Large intestine (tissue), 3 donors: ENCODE data around the gene CLASP2. TPM values are rescaled to one million over a fixed set of nuclear protein-coding genes. Genes with fewer than 3 reads are reported as not detected.
"Not testable (repeated sequence)": the region's sequence is repeated elsewhere in the genome, so short reads cannot be mapped to it uniquely, and the experiment has no call there.

Experiments
- DNase-seq, 2 donors: peaks; one replicate each; pipeline versions ENCODE4 v3.0.0 to v3.0.0-alpha.2; 2013
- H3K27ac ChIP-seq: one replicate; pipeline ENCODE4 v1.5.1; 2013; ENCODE audit warnings: low read length
- H3K27me3 ChIP-seq: 2 replicates; pipeline ENCODE4 v1.6.1; 2013; ENCODE audit warnings: low read length; ENCODE audit not compliant: control insufficient read depth, insufficient read depth
- H3K36me3 ChIP-seq: 2 replicates; pipeline ENCODE4 v1.6.1; 2013; ENCODE audit warnings: low read length; ENCODE audit not compliant: control insufficient read depth, insufficient read depth
- H3K4me1 ChIP-seq: one replicate; pipeline ENCODE4 v1.6.1; 2013; ENCODE audit warnings: low read length; ENCODE audit not compliant: control insufficient read depth, insufficient read depth
- H3K4me3 ChIP-seq: one replicate; pipeline ENCODE4 v1.5.1; 2013; ENCODE audit warnings: low read length
- H3K9me3 ChIP-seq: one replicate; pipeline ENCODE4 v1.6.1; 2013; ENCODE audit warnings: mild to moderate bottlenecking, low read depth, low read length, moderate library complexity; ENCODE audit not compliant: control insufficient read depth
- WGBS: methylation state at CpG from one replicate; pipeline ENCODE4 v1.1.5; 2013; ENCODE audit warnings: low lambda C conversion rate; ENCODE audit not compliant: insufficient coverage; 5-methylcytosine and 5-hydroxymethylcytosine counted together
- polyA plus RNA-seq: library from polyadenylated mRNA; unstranded; fragments of 120-200 nt; gene quantifications from one replicate; pipeline ENCODE4 v1.2.1, GENCODE V29; 2013

Gene CLASP2
- polyA plus RNA-seq, 1 donor, result 56.2 TPM

- no peak overlapping the region for H3K4me3 ChIP-seq
- no peak overlapping the region for H3K27ac ChIP-seq
- H3K27me3 ChIP-seq, result no peaks in the 10 kb centered on the region
- H3K36me3 ChIP-seq, result no peaks in the 10 kb centered on the region
- no peak for DNase-seq
- no CpG with 5 or more reads among the region's 2 CpGs for WGBS
- H3K4me1 ChIP-seq, result no peaks in the 10 kb centered on the region
- no peaks in the 10 kb centered on the region for H3K9me3 ChIP-seq
Measured at GRCh38 chr3:33474896-33475295, 243.2 kb downstream of the CLASP2 start.

DNA sequence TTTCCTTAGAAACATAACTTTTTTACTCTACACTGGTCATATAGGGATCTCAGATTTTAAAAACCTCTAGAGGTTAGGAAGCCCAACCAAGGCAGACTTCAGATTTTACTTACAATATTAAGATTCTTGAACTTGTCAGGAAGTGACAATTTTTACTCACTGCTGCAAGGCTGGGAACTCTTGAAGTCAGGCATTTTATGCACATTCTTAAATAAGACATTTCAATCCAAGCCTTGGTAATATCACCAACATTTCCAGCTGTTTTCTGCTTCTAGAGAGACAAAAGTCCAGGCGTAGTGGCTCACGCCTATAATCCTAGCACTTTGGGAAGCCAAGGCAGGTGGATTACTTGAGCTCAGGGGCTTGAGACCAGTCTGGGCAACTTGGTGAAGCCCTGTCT lies 244.2 kb downstream of the CLASP2 start:
- no peak overlapping the region for H3K27ac ChIP-seq

DNA sequence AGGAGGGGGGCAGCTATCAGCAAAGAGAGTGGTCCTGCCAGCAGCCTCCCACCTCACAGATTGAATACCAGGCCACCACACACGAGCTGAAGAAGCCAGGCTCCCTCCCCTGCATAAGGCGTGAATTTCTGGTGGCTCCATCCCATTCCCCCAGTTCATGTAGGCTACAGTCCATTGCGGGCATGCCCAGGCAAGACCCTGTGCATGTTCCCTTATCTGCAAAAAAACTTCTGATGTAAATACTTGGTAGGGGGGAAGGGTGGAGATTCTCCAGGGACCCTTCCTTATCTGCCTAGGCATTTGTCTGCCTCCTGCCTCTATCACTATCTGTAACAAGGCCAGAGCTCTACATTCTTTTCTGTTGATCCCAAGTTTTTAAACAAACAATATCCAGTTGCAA lies 250.3 kb downstream of the CLASP2 start:
- no peak for DNase-seq
- WGBS, result no CpG with 5 or more reads among the region's 3 CpGs
- Histone ChIP-seq H3K36me3 (no peaks in the 10 kb centered on the region), H3K27ac (no peak overlapping the region), H3K4me1 (no peaks in the 10 kb centered on the region), H3K9me3 (no peaks in the 10 kb centered on the region), H3K27me3 (no peaks in the 10 kb centered on the region), H3K4me3 (no peak overlapping the region)

More for the DNA sequence above, 244.2 kb downstream of the CLASP2 start:
- DNase-seq, result no peak
- no peaks in the 10 kb centered on the region for H3K9me3 ChIP-seq
- no peaks in the 10 kb centered on the region for H3K36me3 ChIP-seq
- no peaks in the 10 kb centered on the region for H3K4me1 ChIP-seq
- WGBS, result no CpG with 5 or more reads among the region's 2 CpGs
- no peak overlapping the region for H3K4me3 ChIP-seq
- no peaks in the 10 kb centered on the region for H3K27me3 ChIP-seq

GRCh38 chr3:33461097-33461496 lies 257.0 kb downstream of the CLASP2 start:
- no peaks in the 10 kb centered on the region for H3K27me3 ChIP-seq
- 80% methylated on average over 2 of the region's 2 CpGs for WGBS
- no peak for DNase-seq
- H3K4me1 ChIP-seq, result no peaks in the 10 kb centered on the region
- H3K36me3 ChIP-seq, result no peaks in the 10 kb centered on the region
- no peaks in the 10 kb centered on the region for H3K9me3 ChIP-seq
- no peak overlapping the region for H3K27ac ChIP-seq
- H3K4me3 ChIP-seq, result no peak overlapping the region

- not testable (repeated sequence) for H3K36me3 ChIP-seq, H3K4me3 ChIP-seq, H3K27me3 ChIP-seq, H3K9me3 ChIP-seq, H3K27ac ChIP-seq, H3K4me1 ChIP-seq, DNase-seq
- WGBS, result 100% methylated on average over 1 of the region's 4 CpGs
Measured at GRCh38 chr3:33459577-33459976, 258.5 kb downstream of the CLASP2 start.

DNA sequence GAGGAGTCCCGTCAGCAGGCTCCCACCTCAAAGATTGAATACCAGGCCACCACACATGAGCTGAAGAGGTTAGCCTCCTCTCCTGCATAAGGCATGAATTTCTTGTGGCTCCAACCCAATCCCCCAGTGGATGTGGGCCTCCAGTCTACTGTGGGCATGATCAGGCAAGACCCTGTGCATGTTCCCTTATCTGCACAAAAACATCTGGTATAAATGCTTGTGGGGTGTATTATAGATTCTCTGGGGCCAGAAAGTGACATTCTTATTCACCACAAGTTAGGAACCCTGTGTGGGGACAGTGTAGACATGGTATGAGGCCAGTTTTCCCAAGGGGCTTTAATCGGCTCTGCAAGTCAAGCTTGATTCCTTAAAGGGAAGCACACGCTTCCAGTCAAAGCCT lies 259.6 kb downstream of the CLASP2 start:
- no CpG with 5 or more reads among the region's 3 CpGs for WGBS
- DNase-seq, result no peak
- no peak overlapping the region for H3K4me3 ChIP-seq
- no peaks in the 10 kb centered on the region for H3K36me3 ChIP-seq
- H3K4me1 ChIP-seq, result no peaks in the 10 kb centered on the region
- H3K9me3 ChIP-seq, result peaks cover 3% of the 10 kb centered on the region
- H3K27ac ChIP-seq, result no peak overlapping the region
- H3K27me3 ChIP-seq, result no peaks in the 10 kb centered on the region

GRCh38 chr3:33456756-33457155 lies 261.3 kb downstream of the CLASP2 start:
- Histone ChIP-seq H3K27ac (no peak overlapping the region), H3K4me3 (no peak overlapping the region), H3K4me1 (no peaks in the 10 kb centered on the region), H3K9me3 (peaks cover 6% of the 10 kb centered on the region), H3K36me3 (no peaks in the 10 kb centered on the region), H3K27me3 (no peaks in the 10 kb centered on the region)
- WGBS, result no CpG with 5 or more reads among the region's 2 CpGs
- no peak for DNase-seq

DNA sequence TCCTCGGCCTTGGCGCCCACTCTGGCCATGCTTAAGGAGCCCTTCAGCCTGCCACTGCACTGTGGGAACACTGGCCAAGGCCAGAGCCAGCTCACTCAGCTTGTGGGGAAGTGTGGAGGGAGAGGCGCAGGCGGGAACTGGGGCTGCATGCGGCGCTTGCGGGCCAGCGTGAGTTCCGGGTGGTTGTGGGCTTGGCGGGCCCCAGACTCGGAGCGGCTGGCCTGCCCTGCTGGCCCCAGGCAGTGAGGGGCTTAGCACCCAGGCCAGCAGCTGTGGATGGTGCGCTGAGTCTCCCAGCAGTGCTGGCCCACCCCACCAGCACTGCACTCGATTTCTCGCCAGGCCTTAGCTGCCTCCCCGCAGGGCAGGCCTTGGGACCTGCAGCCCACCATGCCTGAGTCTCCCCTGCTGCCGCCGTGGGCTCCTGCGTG lies 264.7 kb downstream of the CLASP2 start:
- Histone ChIP-seq H3K9me3 (peaks cover 6% of the 10 kb centered on the region), H3K27ac (no peak overlapping the region), H3K4me1 (no peaks in the 10 kb centered on the region), H3K4me3 (no peak overlapping the region), H3K27me3 (no peaks in the 10 kb centered on the region), H3K36me3 (no peaks in the 10 kb centered on the region)
- no CpG with 5 or more reads among the region's 19 CpGs for WGBS
- no peak for DNase-seq

DNA sequence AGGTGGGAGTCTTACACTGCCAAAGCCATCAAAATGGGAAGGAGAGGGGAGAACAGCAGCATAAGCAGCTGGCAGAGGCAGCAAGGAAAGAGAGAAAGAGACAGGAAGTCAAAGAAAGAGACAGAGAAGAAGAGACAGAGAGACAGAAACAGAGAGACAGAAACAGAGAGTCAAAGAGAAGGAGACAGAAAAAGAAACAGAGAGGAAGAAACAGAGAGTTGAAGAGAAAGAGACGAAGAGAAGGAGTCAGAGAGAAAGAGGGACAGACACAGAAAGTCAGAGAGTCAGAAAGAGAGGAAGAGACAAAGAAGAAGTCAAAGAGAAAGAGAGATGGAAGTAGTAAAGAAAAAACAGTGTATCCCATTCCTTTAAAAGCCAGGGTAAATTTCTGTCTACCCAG lies 266.1 kb downstream of the CLASP2 start:
- WGBS, result 93% methylated on average over 1 of the region's 1 CpG
- not testable (repeated sequence) for DNase-seq, H3K4me1 ChIP-seq, H3K27ac ChIP-seq, H3K27me3 ChIP-seq, H3K4me3 ChIP-seq, H3K36me3 ChIP-seq, H3K9me3 ChIP-seq

- no peaks in the 10 kb centered on the region for H3K9me3 ChIP-seq
- no peak for DNase-seq
- H3K27ac ChIP-seq, result no peak overlapping the region
- WGBS, result no CpG with 5 or more reads among the region's 15 CpGs
- no peaks in the 10 kb centered on the region for H3K4me1 ChIP-seq
- no peak overlapping the region for H3K4me3 ChIP-seq
- H3K27me3 ChIP-seq, result no peaks in the 10 kb centered on the region
- no peaks in the 10 kb centered on the region for H3K36me3 ChIP-seq
Measured at GRCh38 chr3:33447958-33448357, 270.1 kb downstream of the CLASP2 start.

DNA sequence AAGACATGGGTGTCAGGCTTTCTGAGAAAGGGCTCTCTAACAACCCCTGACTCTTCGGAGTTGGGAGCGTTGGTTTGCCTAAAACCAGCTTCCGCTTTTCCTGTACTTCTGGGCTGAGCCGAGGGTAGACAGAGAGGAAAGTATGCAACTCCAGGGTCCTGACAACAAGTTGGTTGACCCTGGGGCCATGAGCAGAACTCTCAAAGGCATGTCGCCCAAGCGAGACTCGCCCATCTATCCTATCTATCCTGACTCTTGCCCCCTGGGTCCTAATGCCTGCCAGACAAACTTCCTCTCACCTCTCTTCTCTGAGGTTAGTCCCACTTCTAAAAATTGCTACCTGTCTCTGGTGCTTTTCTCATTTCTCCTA lies 270.8 kb downstream of the CLASP2 start:
- not testable (repeated sequence) for H3K4me3 ChIP-seq, H3K9me3 ChIP-seq, DNase-seq, H3K27me3 ChIP-seq, H3K36me3 ChIP-seq, H3K4me1 ChIP-seq, H3K27ac ChIP-seq
- WGBS, result no CpG with 5 or more reads among the region's 7 CpGs
